CD4-positive, alpha-beta T cell (primary cell): ENCODE results near the gene ZEB2. TPM values are rescaled to one million over a fixed set of nuclear protein-coding genes. Genes with fewer than 3 reads are reported as not detected.

ENCODE experiments used
- ATAC-seq: fragments of 200-7000 bp; cut with Tn5 transposase; one replicate; pipeline ENCODE4 v1.10.0; 2022; ENCODE audit warnings: mild to moderate bottlenecking; ENCODE audit not compliant: poor library complexity
- CTCF ChIA-PET: fragments of 350-600 bp; sonication (Branson Sonifier 250); formaldehyde crosslinking; loops from one replicate; lab custom pipeline; 2021; ENCODE audit warnings: antibody characterized with exemption, inconsistent platforms; lab: Charles Lee
- POLR2A ChIA-PET: fragments of 350-600 bp; sonication (Branson Sonifier 250); formaldehyde crosslinking; loops from one replicate; lab custom pipeline; 2021; ENCODE audit warnings: antibody characterized with exemption, inconsistent platforms; lab: Charles Lee
- DNase-seq, 14 experiments: peaks; one replicate each; pipeline ENCODE4 v3.0.0-alpha.2; 2013 to 2020; ENCODE audit warnings: mixed read lengths in 2 of 14
- H3K27ac ChIP-seq, 2 donors: one replicate each; pipeline versions ENCODE4 v1.5.1 to v1.7.0; 2013; ENCODE audit warnings: low read length in 2 of 2, low read depth in 1 of 2, mild to moderate bottlenecking in 1 of 2
- H3K27me3 ChIP-seq, 2 experiments: 1 replicate in 1 of 2; 2 replicates in 1 of 2; pipeline versions ENCODE4 v1.6.1 to v1.7.0; 2013; ENCODE audit warnings: low read length in 2 of 2, control low read depth in 1 of 2, mild to moderate bottlenecking in 1 of 2, moderate library complexity in 1 of 2; ENCODE audit not compliant: insufficient read depth in 2 of 2, control insufficient read depth in 1 of 2
- H3K36me3 ChIP-seq: one replicate; pipeline ENCODE4 v1.6.1; 2013; ENCODE audit warnings: low read length, control low read depth; ENCODE audit not compliant: insufficient read depth
- H3K4me1 ChIP-seq: one replicate; pipeline ENCODE4 v1.6.1; 2013; ENCODE audit warnings: low read length, control low read depth; ENCODE audit not compliant: insufficient read depth
- H3K4me3 ChIP-seq: one replicate; pipeline ENCODE4 v1.5.1; 2013; ENCODE audit warnings: mild to moderate bottlenecking, low read length, moderate library complexity
- H3K9me3 ChIP-seq, 2 experiments: 1 replicate in 1 of 2; 2 replicates in 1 of 2; pipeline versions ENCODE4 v1.6.1 to v1.7.0; 2013; ENCODE audit warnings: low read length in 2 of 2, mild to moderate bottlenecking in 2 of 2, control low read depth in 1 of 2, moderate library complexity in 1 of 2; ENCODE audit not compliant: control insufficient read depth in 1 of 2, insufficient read depth in 1 of 2
- H3K27ac Mint-ChIP-seq: one replicate; pipeline ENCODE4 v1.8.0; 2020; ENCODE audit warnings: mixed read lengths
- H3K27me3 Mint-ChIP-seq: one replicate; pipeline ENCODE4 v1.8.0; 2021; ENCODE audit warnings: mixed read lengths
- H3K36me3 Mint-ChIP-seq: one replicate; pipeline ENCODE4 v1.8.0; 2021; ENCODE audit warnings: low read depth, mixed read lengths
- H3K4me1 Mint-ChIP-seq: one replicate; pipeline ENCODE4 v1.8.0; 2021; ENCODE audit warnings: low read depth, mixed read lengths
- H3K4me3 Mint-ChIP-seq: one replicate; pipeline ENCODE4 v1.8.0; 2020; ENCODE audit warnings: mild to moderate bottlenecking, mixed read lengths
- H3K9me3 Mint-ChIP-seq: one replicate; pipeline ENCODE4 v1.8.0; 2020; ENCODE audit warnings: mixed read lengths
- intact Hi-C, 2 experiments: fragments of 100-400 bp; cut with DNase I in 1 of 2; cut with micrococcal nuclease in 1 of 2; formaldehyde crosslinking; loops; one replicate each; pipeline versions ENCODE4 v1.15.1 to v1.9.0; 2023 to 2025; cut with DNase I, micrococcal nuclease
- total RNA-seq, 174 experiments: library from RNA in 2 of 174; stranded (reverse) in 2 of 174; gene quantifications; one replicate each; pipeline ENCODE4 v1.2.3 and lab custom pipeline; 2021 to 2026
- TF ChIP-seq, protein P1 (sequence below): fragments of 200-600 bp; IDR thresholded peaks from one replicate; pipeline ENCODE4 v1.8.0; 2022; ENCODE audit warnings: antibody characterized with exemption, mild to moderate bottlenecking

ZEB2 gene
- total RNA-seq, 2 experiments from 2014 or later = 12.3 to 13.4 TPM

DNA sequence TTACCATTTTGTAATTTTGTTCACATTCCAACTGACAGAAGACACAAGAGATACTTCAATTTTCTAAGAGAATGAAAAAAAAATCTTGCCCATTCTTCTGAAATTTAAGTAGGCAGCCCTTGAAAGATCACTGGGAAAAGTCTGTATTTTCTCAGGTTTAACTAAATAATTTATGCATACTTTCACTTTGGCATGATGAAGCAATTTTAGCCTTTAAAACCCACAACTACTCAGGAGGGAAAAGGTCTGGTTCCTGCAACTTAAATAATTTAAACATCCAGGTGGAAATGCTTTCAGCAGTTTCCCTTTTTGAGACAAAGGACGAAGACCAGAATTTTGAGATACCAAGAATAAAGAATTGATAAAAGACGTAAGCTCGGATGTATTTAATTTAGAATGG, 61.4 kb downstream of the ZEB2 start:
- no peak for ATAC-seq
- Mint-ChIP-seq H3K27me3 (peaks cover 11% of the 10 kb centered on the region), H3K36me3 (no peaks in the 10 kb centered on the region), H3K27ac (no peak overlapping the region), H3K4me1 (peaks cover 15% of the 10 kb centered on the region), H3K9me3 (no peaks in the 10 kb centered on the region), H3K4me3 (no peak overlapping the region)
- intact Hi-C loops = no loop called here
- Histone ChIP-seq H3K4me1 (no peaks in the 10 kb centered on the region), H3K4me3 (no peak overlapping the region), H3K27me3 (no peaks in the 10 kb centered on the region), H3K27ac (no peak overlapping the region), H3K9me3 (no peaks in the 10 kb centered on the region), H3K36me3 (no peaks in the 10 kb centered on the region)
- ChIA-PET POLR2A (no interaction called here), CTCF (no interaction called here)
- TF ChIP-seq, protein P1, sequence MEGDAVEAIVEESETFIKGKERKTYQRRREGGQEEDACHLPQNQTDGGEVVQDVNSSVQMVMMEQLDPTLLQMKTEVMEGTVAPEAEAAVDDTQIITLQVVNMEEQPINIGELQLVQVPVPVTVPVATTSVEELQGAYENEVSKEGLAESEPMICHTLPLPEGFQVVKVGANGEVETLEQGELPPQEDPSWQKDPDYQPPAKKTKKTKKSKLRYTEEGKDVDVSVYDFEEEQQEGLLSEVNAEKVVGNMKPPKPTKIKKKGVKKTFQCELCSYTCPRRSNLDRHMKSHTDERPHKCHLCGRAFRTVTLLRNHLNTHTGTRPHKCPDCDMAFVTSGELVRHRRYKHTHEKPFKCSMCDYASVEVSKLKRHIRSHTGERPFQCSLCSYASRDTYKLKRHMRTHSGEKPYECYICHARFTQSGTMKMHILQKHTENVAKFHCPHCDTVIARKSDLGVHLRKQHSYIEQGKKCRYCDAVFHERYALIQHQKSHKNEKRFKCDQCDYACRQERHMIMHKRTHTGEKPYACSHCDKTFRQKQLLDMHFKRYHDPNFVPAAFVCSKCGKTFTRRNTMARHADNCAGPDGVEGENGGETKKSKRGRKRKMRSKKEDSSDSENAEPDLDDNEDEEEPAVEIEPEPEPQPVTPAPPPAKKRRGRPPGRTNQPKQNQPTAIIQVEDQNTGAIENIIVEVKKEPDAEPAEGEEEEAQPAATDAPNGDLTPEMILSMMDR = no peak
- no peak for DNase-seq

DNA sequence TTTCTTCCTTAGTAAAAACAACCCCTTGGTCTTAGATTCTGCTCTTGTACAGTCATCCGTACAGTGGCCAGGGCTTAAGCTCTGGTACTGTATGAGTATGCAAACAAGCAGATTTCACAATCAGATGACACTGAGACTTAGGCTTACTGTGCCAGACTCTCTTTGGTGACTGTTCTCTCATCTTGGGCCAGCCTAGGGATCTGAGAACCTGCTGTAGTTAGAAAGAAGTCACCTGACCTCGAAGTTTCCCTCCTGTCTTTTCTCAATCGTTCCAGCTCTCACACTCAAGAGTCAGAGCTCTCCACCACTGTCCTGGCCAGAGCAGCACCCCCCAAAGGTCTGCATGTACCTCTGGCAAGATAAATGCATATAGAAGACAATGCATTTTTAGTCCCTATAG, 63.2 kb downstream of the ZEB2 start:
- H3K36me3 ChIP-seq = no peaks in the 10 kb centered on the region
- H3K27ac ChIP-seq = no peak overlapping the region
- Mint-ChIP-seq H3K36me3 (no peaks in the 10 kb centered on the region), H3K9me3 (no peaks in the 10 kb centered on the region), H3K4me1 (peaks cover 28% of the 10 kb centered on the region), H3K27me3 (peaks cover 29% of the 10 kb centered on the region), H3K27ac (no peak overlapping the region), H3K4me3 (no peak overlapping the region)
- no peaks in the 10 kb centered on the region for H3K27me3 ChIP-seq
- ATAC-seq (no peak), DNase-seq (peak in 3 of 14 experiments; percentile 26 to 72 (median 61))
- ChIA-PET CTCF (no interaction called here), POLR2A (no interaction called here)
- H3K9me3 ChIP-seq = no peaks in the 10 kb centered on the region
- TF ChIP-seq, protein P1 = no peak
- intact Hi-C loops = no loop called here
- no peak overlapping the region for H3K4me3 ChIP-seq
- H3K4me1 ChIP-seq = no peaks in the 10 kb centered on the region

DNA sequence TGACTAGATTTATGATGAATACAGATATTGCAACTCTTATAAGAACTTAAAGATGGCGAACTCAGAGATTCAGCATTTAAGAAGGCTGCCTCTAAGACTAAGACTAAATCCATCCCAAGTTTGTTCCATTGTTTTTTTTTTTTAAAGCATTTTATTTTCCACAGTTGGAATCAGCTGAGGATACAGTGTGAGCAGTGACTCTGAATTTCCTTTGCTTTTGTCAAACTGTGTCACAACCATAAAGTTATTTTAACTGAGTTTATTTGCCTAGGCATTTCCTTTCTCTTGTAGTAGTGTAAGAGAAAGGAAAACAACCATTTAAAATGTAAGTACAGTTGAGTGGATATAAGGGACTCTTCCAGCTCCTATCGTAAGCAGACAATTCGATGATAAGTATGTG, 63.9 kb downstream of the ZEB2 start:
- H3K4me3 Mint-ChIP-seq = no peak overlapping the region
- DNase-seq = no peak
- ChIA-PET CTCF (interaction anchor here (1.1 kb wide), 1 partner anchor 14 kb away, joined by 3 read pairs; no protein-coding TSS in a partner anchor), POLR2A (no interaction called here)
- no peaks in the 10 kb centered on the region for H3K36me3 Mint-ChIP-seq
- TF ChIP-seq, protein P1 = no peak
- H3K4me1 Mint-ChIP-seq = peaks cover 28% of the 10 kb centered on the region
- intact Hi-C loops = no loop called here
- Histone ChIP-seq H3K9me3 (no peaks in the 10 kb centered on the region), H3K27me3 (no peaks in the 10 kb centered on the region), H3K27ac (no peak overlapping the region), H3K4me3 (no peak overlapping the region), H3K4me1 (no peaks in the 10 kb centered on the region), H3K36me3 (no peaks in the 10 kb centered on the region)
- no peak overlapping the region for H3K27ac Mint-ChIP-seq
- H3K9me3 Mint-ChIP-seq = no peaks in the 10 kb centered on the region
- ATAC-seq = no peak
- peaks cover 31% of the 10 kb centered on the region for H3K27me3 Mint-ChIP-seq
